Thoracic aorta (tissue), 2 donors: ENCODE results near the gene CENPX. TPM values are rescaled to one million over a fixed set of nuclear protein-coding genes. Genes with fewer than 3 reads are reported as not detected.

ENCODE experiments used
- ATAC-seq: fragments of 150-250 bp; one replicate; pipeline ENCODE4 v1.8.0; 2017; ENCODE audit warnings: low read depth; ENCODE audit not compliant: insufficient number of reproducible peaks, low FRiP score
- DNase-seq: peaks from one replicate; pipeline ENCODE4 v3.0.0-alpha.2; 2020; ENCODE audit warnings: low spot score
- H3K27ac ChIP-seq, 2 donors: fragments of 200-600 bp; sonication (generic); 1 replicate in 1 of 2; 2 replicates in 1 of 2; pipeline ENCODE4 v1.5.1; 2016; ENCODE audit warnings: mild to moderate bottlenecking in 2 of 2, moderate library complexity in 2 of 2
- H3K27me3 ChIP-seq: fragments of 200-600 bp; sonication (generic); replicated peaks from 2 replicates; pipeline ENCODE4 v1.6.0; 2016; ENCODE audit warnings: mild to moderate bottlenecking; ENCODE audit not compliant: insufficient read depth
- H3K36me3 ChIP-seq: fragments of 200-600 bp; sonication (generic); one replicate; pipeline ENCODE4 v1.5.1; 2016
- H3K4me1 ChIP-seq, 2 donors: fragments of 200-600 bp; sonication (generic); 1 replicate in 1 of 2; 2 replicates in 1 of 2; pipeline versions ENCODE4 v1.5.1 to v1.6.0; 2016; ENCODE audit warnings: low read depth in 2 of 2, mild to moderate bottlenecking in 1 of 2; ENCODE audit not compliant: control insufficient read depth in 1 of 2
- H3K4me3 ChIP-seq: fragments of 200-600 bp; sonication (generic); 2 replicates; pipeline ENCODE4 v1.5.1; 2016; ENCODE audit warnings: mild to moderate bottlenecking
- H3K9me3 ChIP-seq: fragments of 200-600 bp; sonication (generic); 2 replicates; pipeline ENCODE4 v1.5.1; 2016
- CTCF ChIP-seq: fragments of 200-600 bp; sonication (generic); IDR thresholded peaks from one replicate; pipeline ENCODE4 v1.5.1; 2019; ENCODE audit warnings: antibody characterized with exemption
- total RNA-seq, 2 donors: library from RNA; depleted of rRNA; stranded (reverse); fragments of >200 nt; gene quantifications; one replicate each; pipeline versions ENCODE4 v1.1.0 to v1.2.3, GENCODE V29; 2016

CENPX gene
- total RNA-seq, 2 donors from 2014 or later = 31.4 to 40.4 TPM

GRCh38 chr17:82007495-82008257 is 15.0 kb downstream of the CENPX start:
- no peaks in the 10 kb centered on the region for H3K27me3 ChIP-seq
- TF ChIP-seq CTCF = peak; percentile 22
- ATAC-seq = no peak
- H3K9me3 ChIP-seq = no peaks in the 10 kb centered on the region
- peaks cover 29 to 62% of the 10 kb centered on the region in 2 donors for H3K4me1 ChIP-seq
- DNase-seq = no peak
- no peak overlapping the region for H3K4me3 ChIP-seq
- H3K36me3 ChIP-seq = no peaks in the 10 kb centered on the region
- H3K27ac ChIP-seq = peak overlapping the region in 1 of 2 donors; percentile 50

- Histone ChIP-seq H3K4me3 (no peak overlapping the region), H3K36me3 (no peaks in the 10 kb centered on the region), H3K9me3 (no peaks in the 10 kb centered on the region), H3K4me1 (peaks cover 31 to 61% of the 10 kb centered on the region in 2 donors), H3K27ac (peak overlapping the region in 1 of 2 donors; percentile 50), H3K27me3 (no peaks in the 10 kb centered on the region)
- no peak for TF ChIP-seq CTCF
- no peak for DNase-seq
- ATAC-seq = no peak
Measured at GRCh38 chr17:82007228-82007494, 15.5 kb downstream of the CENPX start.

- Histone ChIP-seq H3K4me3 (peak overlapping the region; percentile 2), H3K9me3 (no peaks in the 10 kb centered on the region), H3K27me3 (no peaks in the 10 kb centered on the region), H3K27ac (peak overlapping the region; percentile 11 to 50), H3K4me1 (peaks cover 31 to 60% of the 10 kb centered on the region in 2 donors), H3K36me3 (no peaks in the 10 kb centered on the region)
- ATAC-seq (no peak), DNase-seq (no peak)
- no peak for TF ChIP-seq CTCF
Measured at GRCh38 chr17:82006468-82007227, 16.0 kb downstream of the CENPX start.

GRCh38 chr17:82005701-82006348 is 16.9 kb downstream of the CENPX start:
- Histone ChIP-seq H3K27me3 (no peaks in the 10 kb centered on the region), H3K27ac (no peak overlapping the region), H3K4me1 (peaks cover 31 to 60% of the 10 kb centered on the region in 2 donors), H3K4me3 (no peak overlapping the region), H3K9me3 (no peaks in the 10 kb centered on the region), H3K36me3 (no peaks in the 10 kb centered on the region)
- no peak for TF ChIP-seq CTCF
- ATAC-seq (no peak), DNase-seq (no peak)
